WTC11 (cell line): ENCODE measurements around the gene RPRD1B.

Source experiments
- CTCF ChIP-seq: fragments of 200-600 bp; IDR thresholded peaks from 2 replicates; pipeline ENCODE4 v1.8.0; 2022; ENCODE audit warnings: antibody characterized with exemption
- GABPB1 ChIP-seq: sonication (generic); formaldehyde crosslinking; IDR thresholded peaks from 2 replicates; pipeline ENCODE4 v1.8.1; 2023; ENCODE audit warnings: mild to moderate bottlenecking, missing genetic modification reagents
- PRDM15 ChIP-seq: sonication (generic); formaldehyde crosslinking; IDR thresholded peaks from 2 replicates; pipeline ENCODE4 v1.8.0; 2022; ENCODE audit warnings: missing genetic modification reagents
- PRRX2 ChIP-seq: fragments of 250-450 bp; sonication (Bioruptor Pico); IDR thresholded peaks from 2 replicates; pipeline ENCODE4 v1.8.0; 2021; ENCODE audit warnings: mild to moderate bottlenecking
- ZNF317 ChIP-seq: sonication (generic); formaldehyde crosslinking; IDR thresholded peaks from 2 replicates; pipeline ENCODE4 v1.8.1; 2023; ENCODE audit warnings: low read depth, mild to moderate bottlenecking, moderate library complexity, missing genetic modification reagents, borderline replicate concordance

GRCh38 chr20:38125157-38126056 lies 91.9 kb downstream of the RPRD1B start:
- TF ChIP-seq ZNF317 (CRISPR knock-in tag) (no peak), CTCF (no peak), GABPB1 (CRISPR knock-in tag) (peak; percentile 40; the same call in 1 of the 2 replicates), PRDM15 (CRISPR knock-in tag) (no peak), PRRX2 (CRISPR knock-in tag) (no peak)
